HG02763 (cell line): ENCODE data around the gene NELFB.

Experiments
- ATAC-seq: cut with Tn5 transposase; IDR thresholded peaks from one replicate; pipeline ENCODE4 v1.9.1; 2021; ENCODE audit warnings: mild to moderate bottlenecking, moderate library complexity; ENCODE audit not compliant: unreplicated experiment

NELFB gene

GRCh38 chr9:137311986-137312851 lies 57.1 kb downstream of the NELFB start:
- no peak for ATAC-seq

GRCh38 chr9:137312852-137313325 lies 57.8 kb downstream of the NELFB start:
- no peak for ATAC-seq

- no peak for ATAC-seq
Observed at GRCh38 chr9:137313326-137313936, 58.3 kb downstream of the NELFB start.

GRCh38 chr9:137313956-137314560 lies 58.9 kb downstream of the NELFB start:
- no peak for ATAC-seq

- no peak for ATAC-seq
Observed at GRCh38 chr9:137314561-137315560, 59.7 kb downstream of the NELFB start.

- ATAC-seq, result no peak
Observed at GRCh38 chr9:137315581-137316011, 60.5 kb downstream of the NELFB start.

GRCh38 chr9:137316012-137316981 lies 61.2 kb downstream of the NELFB start:
- no peak for ATAC-seq

DNA sequence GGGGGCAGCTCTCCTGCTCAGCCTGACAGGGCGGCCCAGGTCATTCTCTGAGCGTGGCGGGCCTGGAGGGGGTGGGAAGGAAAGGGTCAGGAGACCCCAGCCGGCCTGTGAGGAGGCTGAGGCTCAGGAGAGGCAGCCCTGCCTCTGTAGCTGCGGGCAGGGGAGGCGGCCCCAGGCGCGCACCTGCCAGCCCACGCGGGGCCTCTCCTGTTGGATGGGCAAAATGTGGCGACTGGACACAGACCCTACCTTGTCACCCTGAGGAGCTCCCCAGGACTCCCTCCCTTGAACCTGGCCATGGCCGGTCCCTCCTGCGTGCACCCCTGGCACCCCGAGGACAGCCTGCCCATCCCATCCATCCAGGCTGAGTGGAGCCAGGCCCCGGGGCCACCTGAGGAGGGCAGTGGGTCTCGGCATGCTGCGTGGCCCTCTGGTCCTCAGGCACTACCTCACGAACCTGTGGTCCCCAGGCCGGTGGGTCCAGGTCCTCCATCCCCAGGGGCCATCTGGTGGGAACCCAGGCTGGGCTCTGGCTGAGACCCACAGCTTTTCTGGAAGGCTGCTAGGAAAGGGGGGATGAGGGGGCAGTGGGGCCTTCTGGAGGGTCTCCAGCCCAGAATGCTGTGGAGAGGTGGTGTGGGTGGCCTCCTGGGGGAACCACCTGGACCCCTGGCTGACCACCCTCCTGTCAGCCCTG lies 62.0 kb downstream of the NELFB start:
- no peak for ATAC-seq

- ATAC-seq, result no peak
Observed at GRCh38 chr9:137317718-137318511, 62.8 kb downstream of the NELFB start.

DNA sequence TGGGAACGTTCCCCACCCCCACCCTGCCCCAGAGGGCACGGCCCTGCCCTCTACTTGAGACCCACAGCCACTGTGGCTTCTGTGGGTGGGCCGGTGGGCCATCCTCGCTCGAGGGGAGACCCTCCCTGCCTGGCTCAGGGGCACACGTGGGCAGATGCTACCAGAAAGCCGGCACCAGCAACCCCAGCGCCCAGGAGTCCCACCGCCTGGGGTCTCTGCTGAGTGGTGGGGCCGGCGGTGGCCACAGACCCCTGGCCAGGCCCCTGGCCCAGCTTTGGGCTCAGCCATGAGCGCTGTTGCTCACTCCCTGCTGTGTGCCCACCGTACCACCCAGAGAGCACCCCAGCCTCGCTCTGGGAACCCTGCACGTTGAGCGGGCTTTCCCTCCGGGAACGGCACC lies 63.5 kb downstream of the NELFB start:
- ATAC-seq, result no peak

- no peak for ATAC-seq
Observed at GRCh38 chr9:137319011-137319738, 64.0 kb downstream of the NELFB start.

- no peak for ATAC-seq
Observed at GRCh38 chr9:137319739-137320551, 64.8 kb downstream of the NELFB start.

GRCh38 chr9:137320555-137321384 lies 65.6 kb downstream of the NELFB start:
- no peak for ATAC-seq

DNA sequence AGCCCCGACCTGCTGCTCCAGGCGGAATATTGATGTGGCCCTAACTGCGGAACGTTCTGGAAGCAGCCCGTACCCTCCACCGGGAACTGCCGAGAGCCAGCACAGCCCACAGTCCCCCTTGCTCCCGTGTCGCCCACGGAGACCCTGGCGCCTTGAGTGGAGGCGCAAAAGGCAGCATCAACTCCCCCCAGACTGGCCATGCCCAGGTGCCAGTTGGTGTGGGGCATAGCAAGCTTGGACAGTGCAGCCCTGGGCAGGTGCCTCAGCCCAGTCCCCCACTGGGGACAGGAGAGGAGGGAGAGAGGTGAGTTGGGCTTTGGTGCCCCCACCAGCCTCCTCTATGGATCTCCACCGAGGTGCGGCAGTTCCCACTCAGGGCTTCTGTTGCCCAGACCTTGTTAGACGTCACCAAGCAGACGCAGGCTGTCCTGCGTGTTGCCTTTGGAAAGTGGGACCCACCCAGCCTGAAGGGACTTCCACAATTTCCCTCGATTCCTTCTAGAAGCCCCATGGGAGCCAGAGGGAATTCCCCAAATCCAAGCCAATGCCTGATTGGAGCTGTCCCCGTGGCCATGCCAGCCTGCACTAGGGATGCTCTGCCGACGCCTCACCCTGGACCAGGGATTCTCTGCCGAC lies 66.7 kb downstream of the NELFB start:
- no peak for ATAC-seq
